ENCODE results near the gene B4GAT1. TPM values are rescaled to one million over a fixed set of nuclear protein-coding genes. Genes with fewer than 3 reads are reported as not detected.

B4GAT1 gene
- total and polyA plus RNA-seq, 9 of the 15 experiments (the other 6 are each of a cell fraction or from before 2014, with no cell fraction given), result 0.86 to 9.5 (median 3.8) TPM

- BruUV-seq (replicated peaks), result no TSS peak
- intact Hi-C loops (cut with micrococcal nuclease) (no loop called here), in situ Hi-C loops (cut with MboI) (no loop called here)
- Histone ChIP-seq H3K36me3 (ENCODE audit: control insufficient read depth, insufficient read depth, low read length) (peaks cover 25% of the 10 kb centered on the region; the same call in 2 of the 3 replicates), H3K27me3 (ENCODE audit: control insufficient read depth in 2 of 2, insufficient read depth in 2 of 2, low read length in 2 of 2) (no peaks in the 10 kb centered on the region), H3K4me1 (replicated peaks in 1 of 2; ENCODE audit: control insufficient read depth in 2 of 2, insufficient read depth in 2 of 2, low read length in 2 of 2) (peaks cover 21 to 38% of the 10 kb centered on the region in 2 experiments; a peak in 4 of 5 replicates), H3K27ac (ENCODE audit: extremely low read depth, low read depth, low read length) (peak overlapping the region; percentile 12; the same call in 1 of the 3 replicates), H3K9ac (ENCODE audit: insufficient read depth in 1 of 2, low read depth in 2 of 2, low read length in 2 of 2) (peak overlapping the region; percentile 62 to 67; a peak in 2 of 4 replicates), H3K4me3 (no peak overlapping the region), H3K9me1 (ENCODE audit: control insufficient read depth, insufficient read depth, low read length) (peaks cover 4% of the 10 kb centered on the region), H3K79me2 (ENCODE audit: control insufficient read depth, insufficient read depth, low read length) (peaks cover 38% of the 10 kb centered on the region), H3K4me2 (ENCODE audit: insufficient read depth, low read length) (peak overlapping the region; percentile 32), H2AFZ (ENCODE audit: low read depth, low read length) (peak overlapping the region; percentile 46; the same call in 1 of the 2 replicates), H4K20me1 (replicated peaks; ENCODE audit: control insufficient read depth, insufficient read depth, low read length) (peaks cover 7% of the 10 kb centered on the region; the same call in 1 of the 2 replicates), H3K9me3 (replicated peaks; ENCODE audit: control insufficient read depth, insufficient read depth, low read depth, low read length) (no peaks in the 10 kb centered on the region)
- DNase-seq (ENCODE audit: extremely low read depth in 1 of 4, low spot score in 3 of 4) (no peak), FAIRE-seq (no peak), ATAC-seq (no peak)
- 67% methylated on average over 5 of the region's 5 CpGs for WGBS (ENCODE audit: insufficient coverage, low coverage, missing lambda C conversion rate)
- ChIA-PET POLR2A (interaction anchor here (1.1 kb wide), 1 partner anchor 22 kb away, joined by 4 read pairs; no protein-coding TSS in a partner anchor), CTCF (ENCODE audit: low intra/inter-chr PET ratio) (no interaction called here)
- TF ChIP-seq HMBOX1 (IDR thresholded peaks at IDR 0.05) (no peak), C11orf30 (IDR thresholded peaks at IDR 0.05; ENCODE audit: low read depth) (no peak), POLR3G (IDR thresholded peaks at IDR 0.05; ENCODE audit: extremely low read depth, insufficient read length, insufficient replicate concordance) (no peak), POU5F1 (IDR thresholded peaks at IDR 0.05; ENCODE audit: borderline replicate concordance, low read depth, low read length, partially characterized antibody) (no peak), ZNF639 (CRISPR knock-in tag; conservative IDR thresholded peaks at IDR 0.05 in 1 of 2, IDR thresholded peaks at IDR 0.05 in 1 of 2) (no peak), MED1 (CRISPR knock-in tag; IDR thresholded peaks at IDR 0.05; ENCODE audit: borderline replicate concordance) (no peak), PKNOX1 (IDR thresholded peaks at IDR 0.05) (no peak), HSF4 (CRISPR knock-in tag; IDR thresholded peaks at IDR 0.05; ENCODE audit: borderline replicate concordance) (no peak), EHMT2 (IDR thresholded peaks at IDR 0.05) (no peak), CBX1 (IDR thresholded peaks at IDR 0.05; ENCODE audit: low read depth) (no peak), FOXJ2 (tag; IDR thresholded peaks at IDR 0.05) (no peak)
- TF ChIP-seq, protein P1, sequence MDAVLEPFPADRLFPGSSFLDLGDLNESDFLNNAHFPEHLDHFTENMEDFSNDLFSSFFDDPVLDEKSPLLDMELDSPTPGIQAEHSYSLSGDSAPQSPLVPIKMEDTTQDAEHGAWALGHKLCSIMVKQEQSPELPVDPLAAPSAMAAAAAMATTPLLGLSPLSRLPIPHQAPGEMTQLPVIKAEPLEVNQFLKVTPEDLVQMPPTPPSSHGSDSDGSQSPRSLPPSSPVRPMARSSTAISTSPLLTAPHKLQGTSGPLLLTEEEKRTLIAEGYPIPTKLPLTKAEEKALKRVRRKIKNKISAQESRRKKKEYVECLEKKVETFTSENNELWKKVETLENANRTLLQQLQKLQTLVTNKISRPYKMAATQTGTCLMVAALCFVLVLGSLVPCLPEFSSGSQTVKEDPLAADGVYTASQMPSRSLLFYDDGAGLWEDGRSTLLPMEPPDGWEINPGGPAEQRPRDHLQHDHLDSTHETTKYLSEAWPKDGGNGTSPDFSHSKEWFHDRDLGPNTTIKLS (IDR thresholded peaks at IDR 0.05; ENCODE audit: borderline replicate concordance, low read depth), result no peak
- TF ChIP-seq, protein P2, sequence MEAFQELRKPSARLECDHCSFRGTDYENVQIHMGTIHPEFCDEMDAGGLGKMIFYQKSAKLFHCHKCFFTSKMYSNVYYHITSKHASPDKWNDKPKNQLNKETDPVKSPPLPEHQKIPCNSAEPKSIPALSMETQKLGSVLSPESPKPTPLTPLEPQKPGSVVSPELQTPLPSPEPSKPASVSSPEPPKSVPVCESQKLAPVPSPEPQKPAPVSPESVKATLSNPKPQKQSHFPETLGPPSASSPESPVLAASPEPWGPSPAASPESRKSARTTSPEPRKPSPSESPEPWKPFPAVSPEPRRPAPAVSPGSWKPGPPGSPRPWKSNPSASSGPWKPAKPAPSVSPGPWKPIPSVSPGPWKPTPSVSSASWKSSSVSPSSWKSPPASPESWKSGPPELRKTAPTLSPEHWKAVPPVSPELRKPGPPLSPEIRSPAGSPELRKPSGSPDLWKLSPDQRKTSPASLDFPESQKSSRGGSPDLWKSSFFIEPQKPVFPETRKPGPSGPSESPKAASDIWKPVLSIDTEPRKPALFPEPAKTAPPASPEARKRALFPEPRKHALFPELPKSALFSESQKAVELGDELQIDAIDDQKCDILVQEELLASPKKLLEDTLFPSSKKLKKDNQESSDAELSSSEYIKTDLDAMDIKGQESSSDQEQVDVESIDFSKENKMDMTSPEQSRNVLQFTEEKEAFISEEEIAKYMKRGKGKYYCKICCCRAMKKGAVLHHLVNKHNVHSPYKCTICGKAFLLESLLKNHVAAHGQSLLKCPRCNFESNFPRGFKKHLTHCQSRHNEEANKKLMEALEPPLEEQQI (IDR thresholded peaks at IDR 0.05), result no peak
Measured at GRCh38 chr11:66373265-66373664, 25.8 kb upstream of the B4GAT1 start.
